Measurements from ENCODE around the gene PSMB5.
A peak's percentile ranks its signal among the peaks of the same experiment; 100 is the strongest.
"Not testable (repeated sequence)": the region's sequence is repeated elsewhere in the genome, so short reads cannot be mapped to it uniquely, and the experiment has no call there.

Gene PSMB5

GRCh38 chr14:23006544-23007419, 27.9 kb downstream of the PSMB5 start:
- Histone ChIP-seq H3K9me3 (no peaks in the 10 kb centered on the region), H3K36me3 (replicated peaks) (no peaks in the 10 kb centered on the region), H3K4me3 (peak overlapping the region; percentile 52), H3K27me3 (ENCODE audit: low read depth) (no peaks in the 10 kb centered on the region), H3K4me1 (peaks cover 29% of the 10 kb centered on the region)
- in situ Hi-C loops (cut with MboI; ENCODE audit: low sequenced_read_pairs) = no loop called here
- DNase-seq (ENCODE audit: low spot score in 2 of 2) = peak; percentile 97

GRCh38 chr14:23006188-23006534, 28.5 kb downstream of the PSMB5 start:
- in situ Hi-C loops (cut with MboI; ENCODE audit: low sequenced_read_pairs) = no loop called here
- H3K4me3 ChIP-seq = peak overlapping the region; percentile 52
- H3K36me3 ChIP-seq (replicated peaks) = no peaks in the 10 kb centered on the region
- peaks cover 29% of the 10 kb centered on the region for H3K4me1 ChIP-seq
- H3K27me3 ChIP-seq (ENCODE audit: low read depth) = no peaks in the 10 kb centered on the region
- no peak for DNase-seq (ENCODE audit: low spot score in 2 of 2)
- H3K9me3 ChIP-seq = no peaks in the 10 kb centered on the region

GRCh38 chr14:23005451-23006187, 29.1 kb downstream of the PSMB5 start:
- no peak for DNase-seq (ENCODE audit: low spot score in 2 of 2)
- no peak overlapping the region; the same call in 1 of the 2 replicates for H3K4me3 ChIP-seq
- peaks cover 29% of the 10 kb centered on the region for H3K4me1 ChIP-seq
- in situ Hi-C loops (cut with MboI; ENCODE audit: low sequenced_read_pairs) = no loop called here
- H3K9me3 ChIP-seq = no peaks in the 10 kb centered on the region
- no peaks in the 10 kb centered on the region for H3K36me3 ChIP-seq (replicated peaks)
- H3K27me3 ChIP-seq (ENCODE audit: low read depth) = no peaks in the 10 kb centered on the region

GRCh38 chr14:23004274-23004673, 30.4 kb downstream of the PSMB5 start:
- in situ Hi-C loops (cut with MboI; ENCODE audit: low sequenced_read_pairs); H3K4me3 ChIP-seq: not testable (repeated sequence)

GRCh38 chr14:23002592-23002991, 32.1 kb downstream of the PSMB5 start:
- Histone ChIP-seq H3K36me3 (replicated peaks) (no peaks in the 10 kb centered on the region), H3K4me3 (no peak overlapping the region), H3K9me3 (no peaks in the 10 kb centered on the region), H3K27me3 (ENCODE audit: low read depth) (no peaks in the 10 kb centered on the region), H3K4me1 (peaks cover 10% of the 10 kb centered on the region)
- in situ Hi-C loops (cut with MboI; ENCODE audit: low sequenced_read_pairs) = no loop called here
- DNase-seq (ENCODE audit: low spot score in 2 of 2) = no peak

More at GRCh38 chr14:23004274-23004673, 30.4 kb downstream of the PSMB5 start:
- not testable (repeated sequence) for DNase-seq (ENCODE audit: low spot score in 2 of 2); H3K9me3 ChIP-seq; H3K36me3 ChIP-seq (replicated peaks); H3K27me3 ChIP-seq (ENCODE audit: low read depth)
- H3K4me1 ChIP-seq = peaks cover 22% of the 10 kb centered on the region

GRCh38 chr14:23000860-23001259, 33.8 kb downstream of the PSMB5 start:
- in situ Hi-C loops (cut with MboI; ENCODE audit: low sequenced_read_pairs) = no loop called here
- H3K27me3 ChIP-seq (ENCODE audit: low read depth) = no peaks in the 10 kb centered on the region

GRCh38 chr14:22998329-22999012, 36.2 kb downstream of the PSMB5 start:
- peaks cover 16% of the 10 kb centered on the region for H3K4me1 ChIP-seq
- H3K36me3 ChIP-seq (replicated peaks) = no peaks in the 10 kb centered on the region
- H3K27me3 ChIP-seq (ENCODE audit: low read depth) = no peaks in the 10 kb centered on the region
- in situ Hi-C loops (cut with MboI; ENCODE audit: low sequenced_read_pairs) = no loop called here
- H3K9me3 ChIP-seq = no peaks in the 10 kb centered on the region
- no peak for DNase-seq (ENCODE audit: low spot score in 2 of 2)
- no peak overlapping the region for H3K4me3 ChIP-seq

More at GRCh38 chr14:23000860-23001259, 33.8 kb downstream of the PSMB5 start:
- DNase-seq (ENCODE audit: low spot score in 2 of 2) = no peak
- H3K9me3 ChIP-seq = no peaks in the 10 kb centered on the region
- no peaks in the 10 kb centered on the region for H3K36me3 ChIP-seq (replicated peaks)
- no peaks in the 10 kb centered on the region; the same call in 1 of the 2 replicates for H3K4me1 ChIP-seq
- H3K4me3 ChIP-seq = no peak overlapping the region

- H3K27me3 ChIP-seq (ENCODE audit: low read depth) = no peaks in the 10 kb centered on the region
- H3K36me3 ChIP-seq (replicated peaks) = no peaks in the 10 kb centered on the region
- H3K9me3 ChIP-seq = no peaks in the 10 kb centered on the region
- no peak for DNase-seq (ENCODE audit: low spot score in 2 of 2)
- in situ Hi-C loops (cut with MboI; ENCODE audit: low sequenced_read_pairs) = no loop called here
- H3K4me3 ChIP-seq = no peak overlapping the region
- H3K4me1 ChIP-seq = peaks cover 23% of the 10 kb centered on the region
Observed at GRCh38 chr14:22997676-22998323, 36.9 kb downstream of the PSMB5 start.

GRCh38 chr14:22996768-22997654, 37.7 kb downstream of the PSMB5 start:
- in situ Hi-C loops (cut with MboI; ENCODE audit: low sequenced_read_pairs) = no loop called here
- peaks cover 26% of the 10 kb centered on the region for H3K4me1 ChIP-seq
- no peaks in the 10 kb centered on the region; the same call in 1 of the 2 replicates for H3K9me3 ChIP-seq
- no peak for DNase-seq (ENCODE audit: low spot score in 2 of 2)
- no peaks in the 10 kb centered on the region for H3K36me3 ChIP-seq (replicated peaks)
- H3K27me3 ChIP-seq (ENCODE audit: low read depth) = no peaks in the 10 kb centered on the region
- no peak overlapping the region for H3K4me3 ChIP-seq

- Histone ChIP-seq H3K4me1 (peaks cover 26% of the 10 kb centered on the region), H3K36me3 (replicated peaks) (no peaks in the 10 kb centered on the region), H3K4me3 (no peak overlapping the region), H3K27me3 (ENCODE audit: low read depth) (no peaks in the 10 kb centered on the region), H3K9me3 (no peaks in the 10 kb centered on the region; the same call in 1 of the 2 replicates)
- in situ Hi-C loops (cut with MboI; ENCODE audit: low sequenced_read_pairs) = no loop called here
- DNase-seq (ENCODE audit: low spot score in 2 of 2) = no peak
Observed at GRCh38 chr14:22995889-22996625, 38.6 kb downstream of the PSMB5 start.

GRCh38 chr14:22994762-22995275, 39.9 kb downstream of the PSMB5 start:
- H3K4me3 ChIP-seq = no peak overlapping the region
- no peaks in the 10 kb centered on the region for H3K27me3 ChIP-seq (ENCODE audit: low read depth)
- H3K9me3 ChIP-seq = no peaks in the 10 kb centered on the region; the same call in 1 of the 2 replicates
- H3K36me3 ChIP-seq (replicated peaks) = peaks cover 3% of the 10 kb centered on the region
- in situ Hi-C loops (cut with MboI; ENCODE audit: low sequenced_read_pairs) = no loop called here
- DNase-seq (ENCODE audit: low spot score in 2 of 2) = peak; percentile 64 to 70
- peaks cover 26% of the 10 kb centered on the region for H3K4me1 ChIP-seq

GRCh38 chr14:22993517-22993916, 41.2 kb downstream of the PSMB5 start:
- H3K27me3 ChIP-seq (ENCODE audit: low read depth) = no peaks in the 10 kb centered on the region
- peaks cover 6% of the 10 kb centered on the region for H3K36me3 ChIP-seq (replicated peaks)
- peaks cover 26% of the 10 kb centered on the region for H3K4me1 ChIP-seq
- no peaks in the 10 kb centered on the region; the same call in 1 of the 2 replicates for H3K9me3 ChIP-seq
- in situ Hi-C loops (cut with MboI; ENCODE audit: low sequenced_read_pairs) = no loop called here
- peak; percentile 31 to 74 for DNase-seq (ENCODE audit: low spot score in 2 of 2)
- H3K4me3 ChIP-seq = no peak overlapping the region
